Smooth muscle cell (in vitro differentiated cells): ENCODE results near the gene REXO5. TPM values are rescaled to one million over a fixed set of nuclear protein-coding genes. Genes with fewer than 3 reads are reported as not detected.

Source experiments
- DNase-seq: peaks from one replicate; lab custom pipeline; 2025; ENCODE audit not compliant: unreplicated experiment; lab: John Stamatoyannopoulos, UW
- H2AFZ ChIP-seq: fragments of 200-600 bp; sonication (generic); 2 replicates; pipeline ENCODE4 v1.6.0; 2016; ENCODE audit warnings: antibody characterized with exemption, low read depth, mild to moderate bottlenecking
- H3F3A ChIP-seq: fragments of 200-600 bp; sonication (generic); 2 replicates; pipeline ENCODE4 v1.6.0; 2017; ENCODE audit warnings: antibody characterized with exemption, low read depth
- H3K27ac ChIP-seq: fragments of 200-600 bp; sonication (generic); 2 replicates; pipeline ENCODE4 v1.5.1; 2016; ENCODE audit warnings: low read depth, mild to moderate bottlenecking
- H3K27me3 ChIP-seq: fragments of 200-600 bp; sonication (generic); 2 replicates; pipeline ENCODE4 v1.6.1; 2016; ENCODE audit warnings: low read depth, mild to moderate bottlenecking
- H3K36me3 ChIP-seq: fragments of 200-600 bp; sonication (generic); 2 replicates; pipeline ENCODE4 v1.5.1; 2016; ENCODE audit warnings: low read depth
- H3K4me1 ChIP-seq: fragments of 200-600 bp; sonication (generic); 2 replicates; pipeline ENCODE4 v1.5.1; 2016; ENCODE audit warnings: low read depth
- H3K4me2 ChIP-seq: fragments of 200-600 bp; sonication (generic); 2 replicates; pipeline ENCODE4 v1.6.0; 2016; ENCODE audit warnings: mild to moderate bottlenecking
- H3K4me3 ChIP-seq: fragments of 200-600 bp; sonication (generic); 2 replicates; pipeline ENCODE4 v1.5.1; 2016; ENCODE audit warnings: mild to moderate bottlenecking
- H3K79me2 ChIP-seq: fragments of 200-600 bp; sonication (generic); 2 replicates; pipeline ENCODE4 v1.6.0; 2016; ENCODE audit warnings: low read depth, mild to moderate bottlenecking
- H3K9ac ChIP-seq: fragments of 200-600 bp; sonication (generic); 2 replicates; pipeline ENCODE4 v1.6.0; 2016; ENCODE audit warnings: low read depth
- H3K9me3 ChIP-seq: fragments of 200-600 bp; sonication (generic); replicated peaks from 2 replicates; pipeline ENCODE4 v1.5.1; 2016; ENCODE audit warnings: low read depth
- H4K20me1 ChIP-seq: fragments of 200-600 bp; sonication (generic); 2 replicates; pipeline ENCODE4 v1.6.0; 2016; ENCODE audit warnings: low read depth
- WGBS: methylation state at CpG from one replicate; pipeline ENCODE4 v1.1.7; 2016; ENCODE audit warnings: low lambda C conversion rate; 5-methylcytosine and 5-hydroxymethylcytosine counted together
- polyA plus RNA-seq: library from polyadenylated mRNA; unstranded; fragments of >200 nt; fragmentation: Nextera tagmentation; extraction: Ambion mirVana; gene quantifications from 2 replicates; pipeline ENCODE4 v1.2.1, GENCODE V29; 2016
- total RNA-seq: library from RNA; depleted of rRNA; stranded (reverse); fragments of >200 nt; gene quantifications from 2 replicates; pipeline ENCODE4 v1.2.3, GENCODE V29; 2014
- TF ChIP-seq, protein P1 (sequence below): fragments of 200-600 bp; sonication (generic); IDR thresholded peaks from 2 replicates; pipeline ENCODE4 v1.5.1; 2017; ENCODE audit warnings: borderline replicate concordance, mild to moderate bottlenecking, antibody characterized with exemption; ENCODE audit not compliant: insufficient read depth, poor library complexity, severe bottlenecking

REXO5 gene
- total and polyA plus RNA-seq, 2 experiments from 2014 or later = 1.9 to 3.2 TPM

DNA sequence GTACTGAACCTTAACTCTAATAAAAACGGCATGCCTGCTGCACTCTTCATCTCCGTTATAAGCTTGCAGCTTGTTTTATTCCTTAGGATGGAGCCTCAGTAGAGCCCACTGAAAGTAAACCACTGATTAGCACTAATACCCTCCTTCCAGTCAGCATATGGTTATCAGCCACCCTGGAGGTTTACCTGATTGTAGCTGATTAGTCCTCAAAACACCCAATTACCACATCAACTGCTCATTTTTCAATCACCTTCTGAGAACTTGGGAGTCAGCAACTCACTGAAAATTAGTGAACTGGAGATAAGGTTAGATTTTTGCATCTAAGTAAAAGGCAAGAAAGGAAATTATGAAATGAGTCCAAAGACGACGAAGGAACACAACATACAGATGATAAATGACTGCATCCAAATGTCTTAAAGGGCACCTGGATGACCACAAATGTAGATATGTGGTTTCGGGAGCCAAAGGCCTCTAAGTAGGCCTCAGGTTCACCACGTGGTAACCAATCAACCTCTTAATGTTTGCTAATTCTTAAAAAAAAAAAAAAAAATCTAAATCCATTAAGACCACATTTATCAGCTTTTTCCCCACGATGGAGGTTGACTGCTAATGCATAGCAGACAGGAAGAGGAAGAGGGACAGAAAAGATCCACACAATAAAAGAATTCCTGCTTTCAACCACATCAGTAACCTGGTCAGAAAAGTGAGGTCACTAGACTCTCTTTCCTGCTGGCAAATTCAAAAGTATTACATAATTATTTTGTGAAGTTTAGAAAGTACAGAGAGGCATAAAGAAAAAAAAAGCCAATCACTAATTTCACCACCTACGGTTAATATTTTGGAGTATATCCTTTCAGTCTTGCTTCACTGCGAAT lies 65.9 kb downstream of the REXO5 start:
- peaks cover 91% of the 10 kb centered on the region for H3K79me2 ChIP-seq
- no peak for DNase-seq
- H3K9me3 ChIP-seq = no peaks in the 10 kb centered on the region
- no peaks in the 10 kb centered on the region for H3K36me3 ChIP-seq
- H4K20me1 ChIP-seq = peaks cover 98% of the 10 kb centered on the region
- no peak overlapping the region for H3K4me3 ChIP-seq
- WGBS = 42% methylated on average over 9 of the region's 9 CpGs
- TF ChIP-seq, protein P1, sequence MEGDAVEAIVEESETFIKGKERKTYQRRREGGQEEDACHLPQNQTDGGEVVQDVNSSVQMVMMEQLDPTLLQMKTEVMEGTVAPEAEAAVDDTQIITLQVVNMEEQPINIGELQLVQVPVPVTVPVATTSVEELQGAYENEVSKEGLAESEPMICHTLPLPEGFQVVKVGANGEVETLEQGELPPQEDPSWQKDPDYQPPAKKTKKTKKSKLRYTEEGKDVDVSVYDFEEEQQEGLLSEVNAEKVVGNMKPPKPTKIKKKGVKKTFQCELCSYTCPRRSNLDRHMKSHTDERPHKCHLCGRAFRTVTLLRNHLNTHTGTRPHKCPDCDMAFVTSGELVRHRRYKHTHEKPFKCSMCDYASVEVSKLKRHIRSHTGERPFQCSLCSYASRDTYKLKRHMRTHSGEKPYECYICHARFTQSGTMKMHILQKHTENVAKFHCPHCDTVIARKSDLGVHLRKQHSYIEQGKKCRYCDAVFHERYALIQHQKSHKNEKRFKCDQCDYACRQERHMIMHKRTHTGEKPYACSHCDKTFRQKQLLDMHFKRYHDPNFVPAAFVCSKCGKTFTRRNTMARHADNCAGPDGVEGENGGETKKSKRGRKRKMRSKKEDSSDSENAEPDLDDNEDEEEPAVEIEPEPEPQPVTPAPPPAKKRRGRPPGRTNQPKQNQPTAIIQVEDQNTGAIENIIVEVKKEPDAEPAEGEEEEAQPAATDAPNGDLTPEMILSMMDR = no peak
- H2AFZ ChIP-seq = no peak overlapping the region
- H3K27ac ChIP-seq = peak overlapping the region; percentile 25
- no peak overlapping the region for H3K9ac ChIP-seq
- H3K27me3 ChIP-seq = no peaks in the 10 kb centered on the region
- H3K4me2 ChIP-seq = peak overlapping the region; percentile 56
- H3K4me1 ChIP-seq = peaks cover 20% of the 10 kb centered on the region
- H3F3A ChIP-seq = peaks cover 3% of the 10 kb centered on the region

- no peak for DNase-seq
- no peaks in the 10 kb centered on the region for H3K36me3 ChIP-seq
- H2AFZ ChIP-seq = no peak overlapping the region
- H3K27me3 ChIP-seq = no peaks in the 10 kb centered on the region
- H3K4me2 ChIP-seq = peak overlapping the region; percentile 17
- peaks cover 91% of the 10 kb centered on the region for H3K79me2 ChIP-seq
- H3K9ac ChIP-seq = no peak overlapping the region
- peaks cover 5% of the 10 kb centered on the region for H3F3A ChIP-seq
- peaks cover 20% of the 10 kb centered on the region for H3K4me1 ChIP-seq
- no peaks in the 10 kb centered on the region for H3K9me3 ChIP-seq
- H3K27ac ChIP-seq = no peak overlapping the region
- H4K20me1 ChIP-seq = peaks cover 98% of the 10 kb centered on the region
- 53% methylated on average over 3 of the region's 3 CpGs for WGBS
- TF ChIP-seq, protein P1 = no peak
- H3K4me3 ChIP-seq = no peak overlapping the region
These were observed 67.0 kb downstream of the REXO5 start for GRCh38 chr16:20873331-20873730.

GRCh38 chr16:20874088-20874581 lies 67.8 kb downstream of the REXO5 start:
- no peak for DNase-seq
- Histone ChIP-seq H3F3A (peaks cover 7% of the 10 kb centered on the region), H3K27ac (no peak overlapping the region), H3K4me3 (no peak overlapping the region), H3K27me3 (no peaks in the 10 kb centered on the region), H3K79me2 (peaks cover 88% of the 10 kb centered on the region), H3K36me3 (no peaks in the 10 kb centered on the region), H3K4me1 (peaks cover 27% of the 10 kb centered on the region), H2AFZ (no peak overlapping the region), H3K4me2 (peak overlapping the region; percentile 12), H4K20me1 (peaks cover 98% of the 10 kb centered on the region), H3K9ac (no peak overlapping the region), H3K9me3 (no peaks in the 10 kb centered on the region)
- TF ChIP-seq, protein P1 = no peak
- 77% methylated on average over 4 of the region's 4 CpGs for WGBS

DNA sequence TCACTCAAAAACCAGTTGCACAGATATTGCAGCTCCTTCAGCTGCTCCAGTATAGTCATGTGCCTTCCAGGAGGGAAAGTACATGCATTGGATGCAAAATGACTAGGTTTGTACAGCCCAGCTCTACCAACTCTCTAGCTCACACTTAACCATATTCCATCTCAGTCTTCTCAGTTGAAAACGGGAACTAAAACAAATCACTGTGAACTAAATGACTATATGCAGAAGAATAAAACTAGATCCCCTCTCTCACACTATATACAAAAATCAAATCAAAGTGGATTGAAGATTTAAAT lies 69.0 kb downstream of the REXO5 start:
- Histone ChIP-seq H3K36me3 (no peaks in the 10 kb centered on the region), H3K4me1 (peaks cover 34% of the 10 kb centered on the region), H3K27ac (no peak overlapping the region), H4K20me1 (peaks cover 99% of the 10 kb centered on the region), H3F3A (peaks cover 4% of the 10 kb centered on the region), H3K79me2 (peaks cover 85% of the 10 kb centered on the region), H3K27me3 (no peaks in the 10 kb centered on the region), H3K9ac (no peak overlapping the region), H3K4me3 (no peak overlapping the region), H2AFZ (no peak overlapping the region), H3K9me3 (no peaks in the 10 kb centered on the region), H3K4me2 (no peak overlapping the region)
- DNase-seq = no peak
- TF ChIP-seq, protein P1 = no peak
- 90% methylated on average over 1 of the region's 1 CpG for WGBS
